ENCODE data around the gene NHLH1.
"Not testable (repeated sequence)": the region's sequence is repeated elsewhere in the genome, so short reads cannot be mapped to it uniquely, and the experiment has no call there.

Gene NHLH1

DNA sequence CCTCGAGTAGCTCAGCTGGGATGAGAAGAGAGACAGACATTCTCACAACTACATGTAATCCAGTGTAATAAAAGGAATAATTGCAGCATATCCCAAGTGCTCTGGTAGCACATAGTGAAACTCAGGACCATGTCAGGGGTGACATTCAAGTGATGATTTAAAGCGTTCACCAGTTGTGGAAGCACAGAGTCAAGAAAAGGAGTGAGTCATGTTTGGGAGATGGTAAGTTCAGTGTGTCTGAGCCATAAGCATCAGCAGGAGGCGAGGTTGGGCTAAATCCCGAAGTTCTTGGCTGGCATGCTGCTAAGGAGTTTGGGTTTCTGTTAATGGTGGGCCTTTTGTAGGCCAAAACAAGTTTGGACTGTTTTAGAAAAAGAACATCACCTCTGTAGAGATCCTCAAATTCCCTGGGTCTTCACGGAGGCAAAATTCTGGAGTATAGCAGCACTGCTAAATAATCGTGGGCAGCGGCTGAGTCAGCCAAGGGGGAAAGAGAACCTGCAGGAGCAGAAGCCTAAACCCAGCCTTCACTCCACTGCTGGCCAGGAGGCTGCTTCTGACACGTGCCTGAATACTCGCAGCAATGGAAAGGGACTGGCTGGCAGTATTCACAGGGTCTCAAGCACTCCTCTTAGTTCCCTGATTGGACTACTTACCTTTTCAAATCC, 7.2 kb upstream of the NHLH1 start:
- no peak for DNase-seq

DNA sequence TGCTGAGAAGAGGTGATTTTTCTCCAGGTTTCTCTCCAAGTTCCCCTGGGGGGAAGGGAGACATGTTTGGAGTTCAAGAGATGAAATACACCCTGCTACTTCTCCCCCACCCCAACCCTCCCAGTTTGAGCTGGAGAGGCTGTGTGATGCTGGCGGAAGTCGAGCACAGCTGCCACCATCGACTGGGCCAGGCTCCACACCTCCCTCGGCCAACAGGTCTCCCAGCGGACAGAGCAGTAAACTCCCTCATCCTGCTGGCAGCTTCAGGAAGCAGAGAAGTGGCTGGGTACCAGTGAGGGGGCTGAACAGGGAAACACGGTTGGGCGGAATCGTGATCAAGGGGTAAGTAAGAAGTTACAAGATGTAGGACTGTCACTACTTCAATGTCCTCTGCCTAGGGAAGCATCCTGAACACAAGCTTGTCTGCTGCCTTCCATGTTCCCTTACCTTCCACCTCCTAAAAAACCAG, 6.6 kb upstream of the NHLH1 start:
- no peak for DNase-seq

DNA sequence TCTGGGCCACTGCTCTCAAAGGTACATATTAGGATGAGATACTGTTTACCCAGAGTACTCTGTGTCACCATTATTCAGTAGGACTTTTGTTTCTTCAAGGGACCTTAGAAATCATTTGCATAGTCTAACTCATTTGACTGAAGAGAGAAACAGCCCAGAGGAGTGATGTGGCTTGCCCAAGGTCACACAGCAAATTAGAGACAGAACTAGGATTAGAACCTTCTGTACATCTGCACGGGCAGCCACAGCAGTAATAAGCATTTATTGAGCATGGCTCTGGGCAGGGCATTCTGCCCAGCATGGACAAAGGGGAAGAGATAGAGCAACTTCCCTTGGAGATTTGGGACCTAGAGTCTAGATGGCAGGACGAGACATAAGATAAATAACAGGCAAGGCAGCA, 5.7 kb upstream of the NHLH1 start:
- no peak for DNase-seq

DNA sequence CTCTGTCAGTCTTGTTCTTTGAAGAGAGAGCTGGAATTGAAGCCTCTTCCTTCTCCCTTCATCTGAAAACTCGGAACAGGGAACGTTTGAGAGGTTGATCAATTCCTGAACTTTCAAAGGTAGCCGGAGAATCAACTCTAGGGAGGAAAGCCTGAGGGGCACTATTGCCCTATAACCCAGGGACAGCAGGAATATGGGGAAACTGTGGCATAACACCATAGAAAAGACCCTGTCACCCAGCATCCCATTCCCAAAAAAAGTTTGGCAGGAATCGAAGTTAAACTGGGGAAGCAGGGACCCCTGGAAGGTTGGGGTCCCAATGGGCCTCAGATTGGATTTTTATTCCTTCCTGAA, 5.1 kb upstream of the NHLH1 start:
- DNase-seq: no peak

DNA sequence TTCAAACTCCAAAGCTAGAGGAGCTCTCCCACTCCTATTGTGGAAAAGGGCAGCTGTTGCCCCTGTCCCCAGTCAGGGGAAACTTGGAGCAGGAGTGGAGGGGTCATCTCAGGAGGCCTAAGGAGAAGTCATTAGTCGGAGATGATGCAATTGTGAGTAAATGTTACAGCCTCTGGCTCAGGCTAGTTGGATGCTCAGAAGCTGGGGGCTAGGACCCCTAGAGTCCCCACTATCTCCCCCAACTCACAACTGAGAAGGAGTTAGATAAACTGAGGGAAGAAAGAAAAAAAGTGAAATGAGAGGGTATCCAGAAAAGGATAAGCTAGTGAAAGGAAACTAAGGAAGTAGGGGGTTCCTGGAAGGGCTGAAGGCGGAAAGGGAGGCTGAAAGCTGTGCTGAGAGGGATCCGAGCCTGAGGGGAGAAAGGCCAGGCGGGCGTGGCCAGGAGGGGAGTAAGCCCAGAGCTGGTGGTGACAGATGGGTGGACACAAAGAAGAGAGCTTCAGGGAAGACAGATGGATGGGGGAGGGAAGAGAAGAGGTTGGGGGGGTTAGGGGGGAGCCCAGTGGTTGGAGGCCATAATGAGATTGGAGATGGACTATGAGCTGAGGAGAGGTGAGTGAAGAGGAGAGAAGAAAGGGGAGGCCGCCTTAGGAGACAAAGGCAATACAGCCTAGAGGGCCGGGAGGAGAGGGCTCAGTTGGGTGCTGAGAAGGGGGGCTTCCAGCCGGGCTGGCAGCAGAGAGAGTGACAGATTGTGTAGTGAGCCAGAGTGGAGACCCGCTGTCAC, 4.5 kb upstream of the NHLH1 start:
- DNase-seq: no peak

DNA sequence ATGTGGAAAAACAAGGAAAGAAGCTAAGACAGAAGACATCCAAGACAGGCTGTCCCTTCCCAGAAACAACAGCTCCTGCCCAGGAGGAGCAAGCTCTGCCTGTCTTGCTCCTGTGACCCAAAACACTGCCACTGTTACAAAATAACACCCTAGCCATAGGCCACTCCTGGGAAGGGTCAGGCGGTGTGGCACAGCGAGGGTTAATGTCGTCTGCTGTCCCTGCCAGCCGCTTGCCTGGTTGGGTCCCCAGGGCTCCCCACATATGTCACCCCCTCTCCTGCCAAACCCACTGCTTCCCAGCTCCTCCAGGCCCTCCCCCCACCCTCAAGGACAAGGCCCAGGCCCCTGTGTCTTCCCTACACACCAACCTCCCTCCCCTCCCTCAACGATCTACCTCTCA, 3.9 kb upstream of the NHLH1 start:
- DNase-seq: no peak

DNA sequence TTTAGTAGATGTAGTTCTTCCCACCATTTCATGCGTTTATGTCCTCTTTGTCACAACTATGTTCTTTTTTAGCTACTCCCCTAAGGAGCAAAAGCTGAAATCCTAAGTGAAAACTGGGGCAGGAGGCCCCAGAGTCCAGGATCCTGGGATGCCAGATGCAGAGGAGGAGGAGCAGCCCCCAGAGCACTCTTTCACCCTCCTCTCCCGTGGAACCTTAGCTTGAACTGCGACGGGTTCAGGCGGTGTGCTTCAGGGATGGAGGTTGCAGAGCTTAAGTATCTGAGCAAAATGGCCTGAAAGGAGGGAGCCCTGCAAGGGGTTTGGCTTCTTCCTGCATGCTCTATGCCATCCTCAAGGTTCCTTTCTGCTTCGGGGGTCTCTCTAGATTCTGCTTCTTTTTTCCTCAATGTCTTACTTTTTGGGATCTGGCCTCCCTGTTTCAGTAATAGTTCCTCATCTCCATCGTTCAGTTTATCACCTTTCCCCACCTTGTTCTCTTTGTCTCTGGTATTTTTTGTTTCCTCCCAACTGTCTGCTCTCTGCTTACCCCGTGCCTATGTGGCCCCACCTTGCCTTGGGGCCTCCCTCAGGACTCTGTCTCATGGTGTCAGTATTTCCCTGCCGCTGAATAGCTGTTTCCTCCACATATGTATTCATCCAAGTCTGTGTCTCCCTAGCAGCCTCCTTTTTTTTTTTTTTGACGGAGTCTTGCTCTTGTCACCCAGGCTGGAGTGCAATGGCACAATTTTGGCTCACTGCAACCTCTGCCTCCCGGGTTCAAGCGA, 2.7 kb upstream of the NHLH1 start:
- no peak for DNase-seq

DNA sequence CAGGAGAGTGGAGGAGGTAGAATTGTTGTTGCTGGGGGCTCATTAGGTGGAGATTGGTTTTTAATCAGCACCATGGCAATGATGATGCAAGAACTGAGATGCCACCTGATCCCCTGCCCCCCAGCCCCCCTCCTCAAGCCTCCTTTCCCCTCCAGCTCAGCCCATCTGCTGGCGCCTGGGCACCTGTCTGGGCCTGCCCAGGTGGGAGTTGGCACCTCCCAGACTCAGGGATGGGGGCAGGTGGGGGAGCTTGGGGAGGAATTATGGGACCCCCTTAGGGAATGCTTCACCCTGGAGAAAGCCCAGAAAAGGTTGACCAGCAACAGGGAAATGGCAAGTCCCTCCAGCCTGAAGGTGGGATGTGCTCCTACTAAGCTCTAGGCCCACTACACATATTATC, 1.5 kb upstream of the NHLH1 start:
- DNase-seq: no peak

DNA sequence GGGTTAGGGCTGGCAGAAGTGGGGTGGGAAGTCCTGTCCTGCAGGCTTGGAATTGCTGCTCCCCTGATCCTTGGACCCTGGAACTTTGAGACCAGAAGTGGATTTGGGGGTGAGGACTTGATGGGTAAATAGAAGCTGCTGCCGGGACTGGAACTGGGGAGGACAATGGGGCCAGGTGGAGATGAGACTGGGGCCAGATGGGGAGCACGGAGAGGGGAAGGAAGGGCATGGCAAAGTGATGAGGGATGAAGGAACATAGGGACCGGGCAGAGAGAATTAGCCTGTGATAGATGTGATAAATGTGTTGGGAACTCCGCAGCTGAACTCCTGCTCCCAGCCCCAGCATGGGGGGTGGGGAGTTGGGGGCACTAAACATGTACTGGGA, 637 bp downstream of the NHLH1 start:
- no peak for DNase-seq

DNA sequence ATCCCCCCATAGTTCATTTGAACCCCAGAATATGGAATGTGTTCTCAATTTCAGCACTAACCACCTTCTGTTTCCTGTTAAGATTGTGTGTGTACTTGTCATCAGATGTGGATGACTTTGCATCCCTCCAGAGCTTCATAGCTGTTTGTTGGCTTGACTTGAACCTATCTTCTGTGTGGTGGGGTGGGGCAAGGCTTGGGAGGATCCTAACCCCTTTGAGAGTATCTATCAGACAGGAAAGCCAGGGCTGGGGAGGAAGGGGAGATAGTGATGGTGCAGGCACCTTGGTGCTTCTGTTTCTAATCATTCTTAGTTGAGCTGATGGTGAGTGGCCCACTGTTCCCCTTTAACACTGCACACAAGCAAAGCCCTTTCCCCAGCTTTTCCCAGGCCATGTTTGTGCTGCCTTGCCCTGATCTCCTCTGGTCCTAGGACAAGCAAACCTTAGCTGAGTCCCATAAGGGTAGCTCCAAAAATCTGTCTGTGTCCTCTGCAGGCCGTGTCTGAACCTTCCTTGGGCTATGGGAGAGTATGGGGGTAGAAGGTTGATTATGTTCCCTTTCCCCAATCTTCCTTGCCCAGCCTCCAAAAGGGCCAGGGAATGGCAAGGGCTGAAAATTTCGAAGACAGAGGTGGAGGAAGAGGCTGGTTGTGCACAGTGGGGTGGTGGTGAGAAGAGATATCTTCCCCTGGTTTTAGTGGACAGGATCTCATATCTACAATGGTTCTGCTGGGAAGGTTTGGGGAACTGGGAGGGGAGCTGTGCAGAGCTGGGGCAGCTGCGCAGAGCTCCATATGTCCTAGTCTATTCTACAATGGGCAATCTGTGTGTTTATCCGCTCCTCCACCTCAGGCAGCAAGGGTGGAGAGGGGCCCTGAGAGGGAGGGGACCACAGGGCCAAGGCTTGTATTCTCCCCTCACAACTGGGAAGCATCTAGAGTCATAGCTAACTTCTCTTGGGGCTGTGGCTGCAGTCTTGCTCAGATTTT, 1.4 kb downstream of the NHLH1 start:
- no peak for DNase-seq

DNA sequence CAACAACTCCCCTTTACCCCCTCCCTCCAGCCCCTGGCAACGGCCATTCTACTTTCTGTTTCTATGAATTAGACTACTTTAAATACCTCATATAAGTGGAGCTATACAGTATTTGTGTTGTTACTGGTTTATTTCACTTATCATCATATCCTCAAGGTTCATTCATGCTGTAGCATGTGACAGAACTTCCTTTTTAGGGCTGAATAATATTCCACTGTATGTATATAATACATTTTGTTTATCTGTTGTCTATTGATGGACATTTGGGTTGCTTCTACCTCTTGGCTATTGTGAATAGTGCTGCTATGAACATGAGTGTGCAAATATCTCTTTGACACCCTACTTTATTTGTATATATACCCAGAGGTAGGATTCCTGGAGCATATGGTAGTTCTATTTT, 2.2 kb downstream of the NHLH1 start:
- DNase-seq: no peak

DNA sequence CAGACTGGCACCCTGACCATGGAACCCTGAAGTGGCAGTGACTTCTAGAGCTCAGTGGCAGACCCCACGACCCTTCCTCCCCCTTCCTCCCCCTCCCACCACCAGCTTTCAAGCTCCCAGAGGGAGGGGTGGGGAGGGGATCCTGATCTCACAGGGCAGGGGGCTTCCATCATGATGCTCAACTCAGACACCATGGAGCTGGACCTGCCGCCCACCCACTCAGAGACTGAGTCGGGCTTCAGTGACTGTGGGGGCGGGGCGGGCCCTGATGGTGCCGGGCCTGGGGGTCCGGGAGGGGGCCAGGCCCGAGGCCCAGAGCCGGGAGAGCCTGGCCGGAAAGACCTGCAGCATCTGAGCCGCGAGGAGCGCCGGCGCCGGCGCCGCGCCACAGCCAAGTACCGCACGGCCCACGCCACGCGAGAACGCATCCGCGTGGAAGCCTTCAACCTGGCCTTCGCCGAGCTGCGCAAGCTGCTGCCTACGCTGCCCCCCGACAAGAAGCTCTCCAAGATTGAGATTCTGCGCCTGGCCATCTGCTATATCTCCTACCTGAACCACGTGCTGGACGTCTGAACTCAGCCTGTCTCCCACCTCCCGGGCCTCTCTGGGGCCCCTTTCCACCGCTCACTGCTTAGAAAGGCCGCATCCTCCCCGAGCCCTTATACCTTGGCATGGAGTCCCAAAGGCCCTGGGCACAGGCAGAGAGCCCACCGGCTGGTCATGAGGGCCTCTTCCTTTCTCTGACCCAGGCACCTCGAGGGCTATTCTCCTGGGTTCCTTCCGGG, 3.9 kb downstream of the NHLH1 start:
- no peak for DNase-seq

DNA sequence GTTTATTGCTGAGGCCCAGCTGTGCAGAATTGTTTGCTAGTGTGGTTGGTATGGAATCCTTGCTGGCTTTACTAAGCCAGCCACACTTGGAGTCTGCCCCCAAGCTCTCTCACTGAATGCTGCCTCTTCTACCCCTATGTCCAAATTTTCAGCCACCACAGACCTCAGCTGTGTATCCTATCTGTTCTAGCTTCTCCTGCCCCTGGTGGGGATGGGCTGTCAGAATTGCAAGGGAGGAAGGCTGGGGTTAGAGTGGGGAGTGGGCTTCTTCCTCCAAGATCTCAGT, 4.4 kb downstream of the NHLH1 start:
- DNase-seq: no peak

DNA sequence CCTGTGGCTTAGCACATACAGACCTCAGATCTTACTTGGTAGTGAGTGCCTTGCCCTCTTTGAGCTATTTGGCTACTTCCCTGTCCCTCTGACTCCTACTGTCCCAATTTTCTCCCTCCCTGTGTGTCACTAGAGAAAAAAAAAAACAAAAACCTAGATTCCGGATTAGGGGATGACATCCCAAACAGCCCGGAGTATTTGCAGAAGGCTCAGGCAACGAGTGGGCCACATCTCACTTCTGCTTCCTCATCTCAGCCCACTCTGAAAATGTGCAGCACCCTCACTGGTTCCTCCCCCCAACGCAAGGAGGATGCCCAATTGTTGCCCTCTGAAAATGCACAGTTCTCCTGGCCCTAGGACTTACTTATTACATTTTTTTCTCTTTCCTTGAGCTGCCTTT, 4.9 kb downstream of the NHLH1 start:
- DNase-seq: no peak

DNA sequence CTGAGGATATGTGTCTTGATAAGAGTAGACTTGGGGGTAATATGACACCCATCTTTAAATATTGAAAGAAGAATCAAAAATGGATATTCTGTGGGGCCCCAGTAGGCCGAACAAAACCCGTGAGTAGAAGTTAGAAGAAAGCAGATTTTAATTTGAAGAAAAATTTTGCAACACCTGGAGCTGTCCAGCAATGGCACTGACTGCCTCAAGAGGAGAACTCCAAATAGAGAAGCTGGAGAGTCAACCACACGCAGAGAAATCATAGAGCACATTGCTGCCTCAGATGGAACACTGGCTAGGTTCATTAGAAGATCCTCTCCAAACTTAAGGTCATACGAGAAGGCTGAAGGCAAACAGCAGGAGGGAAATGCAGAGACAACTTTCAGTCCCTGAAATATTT, 6.8 kb downstream of the NHLH1 start:
- DNase-seq: no peak

DNA sequence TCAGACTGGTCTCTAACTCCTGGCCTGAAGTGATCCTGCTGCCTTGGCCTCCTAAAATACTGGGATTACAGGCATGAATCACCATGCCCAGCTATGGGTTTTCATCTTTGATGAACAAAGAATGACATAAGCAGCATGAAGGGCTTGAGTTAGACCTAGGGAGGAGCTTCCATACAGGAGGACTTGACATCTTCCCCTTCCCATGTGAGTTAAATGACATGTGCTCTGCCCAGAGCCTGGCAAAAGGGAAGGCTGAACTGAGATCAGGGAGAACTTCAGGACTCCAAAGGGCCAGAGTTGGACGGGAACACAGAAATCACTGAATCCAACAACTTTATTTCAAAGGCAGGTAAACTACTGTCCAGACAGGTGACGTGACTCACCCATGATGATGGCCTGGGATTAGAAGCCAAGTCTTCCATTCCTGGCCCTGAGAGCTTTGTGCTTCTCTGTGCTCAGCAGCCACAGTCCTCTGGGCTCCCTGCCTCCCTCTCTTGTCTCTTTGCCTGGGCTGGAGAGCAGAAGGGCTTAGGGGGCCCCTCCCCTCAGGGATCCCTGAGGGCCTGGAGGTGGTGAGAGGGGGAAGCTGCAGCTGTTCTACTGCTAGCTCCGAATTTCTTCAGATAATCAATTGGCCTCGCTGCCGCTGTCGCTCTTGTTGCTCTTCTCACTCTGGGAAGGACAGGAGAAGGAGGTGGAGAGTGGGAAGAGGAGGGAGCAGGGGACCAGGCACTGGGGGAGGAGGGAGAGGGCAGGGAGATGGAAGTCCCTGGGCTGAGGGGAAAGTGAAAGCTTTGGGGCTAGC, 7.6 kb downstream of the NHLH1 start:
- no peak for DNase-seq

DNA sequence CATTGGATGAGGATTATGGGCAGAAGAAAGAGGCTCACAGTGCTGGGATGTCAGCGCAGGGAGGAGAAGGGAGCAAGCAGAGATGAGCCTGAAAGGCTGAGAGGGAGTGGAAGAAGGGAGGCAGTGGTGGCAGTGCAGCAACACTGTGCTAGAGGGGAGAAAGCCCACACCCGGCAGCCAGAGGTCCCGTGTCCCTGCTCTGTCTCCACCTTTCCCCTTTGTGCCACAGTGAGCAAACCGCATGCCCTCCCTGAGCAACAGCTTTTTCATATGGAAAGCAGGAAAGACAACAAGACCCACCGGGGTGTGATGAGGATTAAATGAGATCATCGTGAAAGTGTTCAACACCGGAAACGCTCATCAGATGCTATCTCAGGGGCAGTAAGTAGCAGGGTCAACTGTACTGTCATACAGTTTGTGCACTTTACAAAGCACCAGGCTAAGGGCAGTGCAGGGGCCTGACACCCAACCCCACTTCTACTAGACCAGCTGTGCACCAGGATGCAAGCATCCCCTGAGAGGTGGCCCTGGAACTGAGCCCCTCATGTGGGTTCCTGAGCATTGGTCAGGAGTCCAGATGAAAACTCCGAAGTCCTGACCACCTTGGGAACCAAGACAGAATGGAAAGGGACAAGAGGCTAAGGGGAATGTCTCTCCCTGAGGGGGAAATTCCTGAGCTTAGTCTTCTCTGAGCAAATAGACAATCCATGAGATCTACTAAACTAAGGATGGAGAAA, 9.1 kb downstream of the NHLH1 start:
- no peak for DNase-seq

DNA sequence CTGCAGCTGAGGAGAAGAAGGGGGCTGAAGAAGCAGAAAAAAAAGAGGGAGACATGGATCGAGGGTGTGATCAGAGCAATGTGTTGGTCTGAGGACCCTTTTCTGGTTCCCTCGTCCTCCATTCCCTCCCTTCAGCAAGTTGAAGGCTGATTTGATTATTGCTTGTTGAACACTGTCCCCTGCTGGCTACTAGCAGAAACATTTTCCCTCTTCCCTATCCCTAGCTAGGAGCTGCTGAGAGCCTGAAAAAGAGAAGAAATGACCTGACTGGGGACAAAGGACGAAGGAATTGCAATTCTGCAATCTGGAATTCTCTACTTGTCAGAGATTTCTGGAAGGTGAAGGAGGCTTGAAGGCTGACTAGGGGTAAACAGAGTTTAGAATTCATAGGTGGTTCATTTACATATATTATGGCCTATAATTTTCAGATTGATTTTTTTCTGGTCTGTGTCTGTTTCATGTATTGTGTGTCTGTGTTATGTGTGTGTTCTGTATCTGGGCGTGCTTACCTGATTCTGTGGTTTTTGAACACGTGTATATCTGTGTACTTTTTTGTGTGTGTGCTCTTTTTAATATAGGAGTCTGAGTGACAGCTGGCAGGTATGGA, 9.8 kb downstream of the NHLH1 start:
- peak in 3 of 6 experiments; percentile 11 to 40 (median 39) for DNase-seq

DNA sequence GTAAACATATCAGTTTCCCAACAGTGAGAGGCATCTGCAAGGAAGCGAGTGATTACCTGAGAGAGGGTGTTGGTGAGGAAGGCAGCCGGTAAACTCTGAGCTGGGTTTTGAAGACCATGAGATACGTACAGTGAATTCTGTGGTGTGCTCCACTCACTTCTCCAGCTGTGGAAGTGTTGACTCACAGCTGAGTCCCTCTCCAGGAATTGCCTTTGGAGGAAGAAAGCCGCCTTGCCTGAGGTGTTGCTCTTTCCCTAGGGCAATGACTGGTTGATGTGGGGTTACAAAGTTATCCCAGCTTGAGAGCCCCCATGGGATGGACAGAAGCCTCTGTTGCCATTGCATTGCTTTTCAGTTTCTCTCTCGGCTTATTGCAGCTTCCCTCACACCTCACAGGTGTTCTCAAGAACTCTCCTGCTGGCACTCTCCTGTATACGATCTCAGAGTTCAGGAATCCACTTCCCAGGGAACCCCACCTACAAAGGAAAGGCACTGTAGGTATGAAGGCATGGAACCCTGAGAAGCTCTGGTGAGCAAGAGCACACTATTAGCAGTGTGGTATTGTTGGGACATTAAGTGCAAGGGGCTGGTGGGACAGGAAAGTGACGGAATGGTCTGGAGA, 10.8 kb downstream of the NHLH1 start:
- no peak for DNase-seq

DNA sequence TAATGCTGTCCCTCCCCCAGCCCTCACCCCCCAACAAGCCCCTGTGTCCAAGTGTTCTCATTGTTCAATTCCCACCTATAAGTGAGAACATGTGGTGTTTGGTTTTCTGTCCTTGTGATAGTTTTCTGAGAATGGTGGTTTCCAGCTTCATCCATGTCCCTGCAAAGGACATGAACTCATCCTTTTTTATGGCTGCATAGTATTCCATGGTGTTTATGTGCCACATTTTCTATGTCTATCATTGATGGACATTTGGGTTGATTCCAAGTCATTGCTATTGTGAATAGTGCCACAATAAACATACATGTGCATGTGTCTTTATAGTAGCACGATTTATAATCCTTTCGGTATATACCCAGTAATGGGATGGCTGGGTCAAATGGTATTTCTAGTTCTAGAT, 17.9 kb downstream of the NHLH1 start:
- DNase-seq: not testable (repeated sequence)
